HG03439 (cell line): ENCODE results near the gene VCL.
"Not testable (repeated sequence)": the region's sequence is repeated elsewhere in the genome, so short reads cannot be mapped to it uniquely, and the experiment has no call there.

Experiments used
- ATAC-seq: cut with Tn5 transposase; IDR thresholded peaks from one replicate; pipeline ENCODE4 v1.9.1; 2021; ENCODE audit warnings: mild to moderate bottlenecking, moderate library complexity; ENCODE audit not compliant: unreplicated experiment

The VCL gene

DNA sequence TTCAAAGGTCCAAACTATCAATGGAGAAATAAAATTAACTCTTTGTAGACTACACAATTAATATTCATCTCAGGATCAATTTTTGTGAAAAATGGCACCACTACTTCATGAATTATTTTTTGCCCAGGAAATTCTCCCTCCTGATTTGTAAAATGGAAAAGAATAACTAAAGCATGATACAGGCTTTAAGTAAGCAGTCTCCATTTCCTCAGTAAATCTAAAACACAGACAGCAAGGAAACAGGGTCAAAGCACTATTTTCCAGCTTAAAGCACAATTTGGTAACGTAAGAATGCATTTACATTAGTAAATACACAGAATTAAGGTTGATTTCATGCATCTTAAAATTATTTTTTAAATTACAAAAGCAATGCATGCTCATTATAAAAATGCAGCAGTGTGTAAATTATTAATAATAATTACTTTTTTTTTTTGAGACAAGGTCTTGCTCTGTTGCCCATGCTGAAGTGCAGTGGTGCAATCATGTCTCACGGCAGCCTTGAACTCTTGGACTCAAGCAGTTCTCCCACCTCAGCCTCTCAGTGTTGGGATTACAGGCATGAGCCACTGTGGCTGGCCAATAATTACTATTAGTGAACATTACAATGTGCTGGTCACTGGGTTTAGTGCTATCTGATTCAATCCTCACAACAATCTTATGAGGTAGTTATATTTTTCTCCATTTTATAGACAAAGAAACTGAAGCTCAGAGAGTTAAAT is 26.1 kb upstream of the VCL start:
- ATAC-seq: no peak

DNA sequence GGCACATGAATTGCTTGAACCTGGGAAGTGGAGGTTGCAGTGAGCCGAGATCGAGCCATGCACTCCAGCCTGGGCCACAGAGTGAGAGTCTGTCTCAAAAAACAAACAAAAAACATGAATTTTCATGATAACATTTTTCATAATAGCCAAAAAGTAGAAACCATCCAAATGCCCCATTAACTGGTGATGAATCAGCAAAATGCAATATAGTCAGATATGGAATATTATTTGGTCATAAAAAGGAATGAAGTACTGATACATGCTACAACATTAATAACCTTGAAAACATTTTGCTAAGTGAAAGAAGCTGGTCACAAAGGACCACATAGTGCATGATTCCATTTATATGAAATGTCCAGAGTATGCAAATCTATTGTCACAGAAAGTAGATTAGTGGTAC is 24.5 kb upstream of the VCL start:
- ATAC-seq: no peak

- ATAC-seq: no peak
These were observed 23.5 kb upstream of the VCL start for GRCh38 chr10:73974309-73974946.

- no peak for ATAC-seq
These were observed 22.5 kb upstream of the VCL start for GRCh38 chr10:73975388-73975787.

DNA sequence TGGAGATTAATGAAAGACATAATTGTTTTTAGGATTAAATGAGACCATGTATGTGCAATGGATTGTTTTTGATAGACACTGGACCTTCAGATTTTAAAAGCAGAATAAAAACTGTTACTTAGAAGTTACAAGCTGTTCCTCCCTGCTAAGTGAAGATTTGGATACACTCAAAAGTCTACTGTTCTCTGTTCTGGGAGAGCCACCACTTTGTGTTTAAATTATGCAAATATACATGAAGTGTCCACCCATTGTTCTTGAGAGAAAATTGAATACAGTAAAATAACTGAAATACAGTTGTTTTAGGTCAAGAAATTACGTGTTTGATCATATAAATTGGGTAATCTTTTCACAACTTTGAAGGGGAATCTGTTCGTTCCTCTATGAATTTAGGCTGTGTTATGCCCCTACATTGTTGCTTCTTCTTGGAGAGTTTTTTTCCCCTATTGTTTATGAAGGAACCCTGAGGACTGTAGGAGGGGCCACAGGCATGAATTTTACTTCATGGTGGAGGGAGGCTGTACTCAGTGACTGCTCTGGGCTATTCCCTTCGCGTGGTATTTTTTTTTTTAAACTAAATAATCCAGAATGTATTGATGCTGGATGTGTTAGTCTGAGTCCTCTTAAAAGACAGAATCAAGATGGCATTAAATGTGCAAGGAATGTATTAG is 18.6 kb upstream of the VCL start:
- no peak for ATAC-seq

DNA sequence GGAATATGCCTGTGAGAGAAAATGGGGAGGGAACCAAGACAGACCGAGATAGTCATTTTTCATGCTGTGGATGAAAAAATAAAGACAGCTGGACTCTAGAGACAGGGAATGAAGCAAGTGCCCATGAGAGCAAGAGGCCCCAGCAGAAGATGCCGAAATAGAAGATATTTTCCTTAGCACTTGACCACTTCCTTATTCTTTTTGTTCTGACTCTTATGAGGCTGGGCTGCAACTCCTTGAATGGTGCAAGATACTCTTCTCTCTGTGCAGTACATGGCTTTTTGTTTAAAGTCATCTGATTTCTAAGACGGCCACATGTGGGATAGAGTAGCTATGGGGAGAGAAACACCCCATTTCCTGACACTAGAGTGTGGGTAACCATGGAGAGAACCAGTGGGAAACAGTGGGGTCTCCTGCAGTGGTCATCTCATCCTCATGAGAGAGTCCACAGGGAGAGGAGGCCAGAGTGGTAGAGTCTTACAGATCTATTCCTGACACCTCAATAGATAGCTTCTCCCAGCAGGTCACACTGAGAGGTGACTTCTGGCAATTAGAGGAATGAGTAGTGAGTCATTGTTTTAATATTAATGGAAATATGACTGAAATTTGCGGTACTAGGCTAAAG is 18.0 kb upstream of the VCL start:
- no peak for ATAC-seq

DNA sequence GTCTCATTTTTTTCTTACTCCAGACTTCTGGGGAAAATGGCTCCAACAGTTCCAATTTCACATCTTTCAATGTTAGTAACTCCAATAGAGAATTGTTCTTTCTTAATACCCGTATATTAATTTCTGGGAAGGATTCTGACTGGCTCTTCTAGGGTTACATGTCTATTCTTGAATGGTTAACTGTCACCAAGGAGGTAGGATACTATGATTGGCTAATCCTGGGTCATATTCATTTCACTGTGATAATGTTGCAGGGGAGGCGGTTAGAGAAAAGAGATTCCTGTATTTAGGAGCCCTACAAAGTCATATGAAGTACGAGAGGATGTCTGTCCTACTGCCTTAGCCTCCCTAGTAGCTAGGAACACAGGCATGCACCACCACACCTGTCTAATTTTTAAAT is 16.1 kb upstream of the VCL start:
- no peak for ATAC-seq

GRCh38 chr10:73983096-73984047 is 14.5 kb upstream of the VCL start:
- ATAC-seq: no peak

DNA sequence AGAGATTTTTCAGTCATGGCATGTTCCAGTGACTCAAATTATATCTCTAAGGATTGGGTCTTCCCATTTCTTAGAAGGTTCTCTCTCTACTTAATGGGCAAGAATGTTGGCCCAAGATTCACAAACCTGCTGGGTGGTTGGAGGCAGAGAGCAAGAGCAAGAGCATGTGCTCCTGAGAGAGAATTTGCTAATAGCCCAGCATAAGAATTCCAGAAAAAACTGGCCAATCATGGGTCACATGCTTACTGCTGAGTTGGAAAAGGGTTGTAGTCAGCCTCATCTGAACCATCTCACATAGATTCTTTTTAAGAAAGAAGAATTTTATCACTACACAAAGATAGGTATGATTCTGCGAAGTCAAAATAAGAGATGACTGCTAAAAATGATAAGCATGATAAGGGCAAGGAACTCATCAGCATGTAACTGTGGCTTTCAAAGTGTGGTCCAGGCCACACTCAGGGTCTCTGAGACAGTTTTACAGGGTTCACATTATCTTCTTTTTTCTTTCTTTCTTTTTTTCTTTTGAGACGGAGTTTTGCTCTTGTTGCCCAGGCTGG is 8.2 kb upstream of the VCL start:
- ATAC-seq: no peak

DNA sequence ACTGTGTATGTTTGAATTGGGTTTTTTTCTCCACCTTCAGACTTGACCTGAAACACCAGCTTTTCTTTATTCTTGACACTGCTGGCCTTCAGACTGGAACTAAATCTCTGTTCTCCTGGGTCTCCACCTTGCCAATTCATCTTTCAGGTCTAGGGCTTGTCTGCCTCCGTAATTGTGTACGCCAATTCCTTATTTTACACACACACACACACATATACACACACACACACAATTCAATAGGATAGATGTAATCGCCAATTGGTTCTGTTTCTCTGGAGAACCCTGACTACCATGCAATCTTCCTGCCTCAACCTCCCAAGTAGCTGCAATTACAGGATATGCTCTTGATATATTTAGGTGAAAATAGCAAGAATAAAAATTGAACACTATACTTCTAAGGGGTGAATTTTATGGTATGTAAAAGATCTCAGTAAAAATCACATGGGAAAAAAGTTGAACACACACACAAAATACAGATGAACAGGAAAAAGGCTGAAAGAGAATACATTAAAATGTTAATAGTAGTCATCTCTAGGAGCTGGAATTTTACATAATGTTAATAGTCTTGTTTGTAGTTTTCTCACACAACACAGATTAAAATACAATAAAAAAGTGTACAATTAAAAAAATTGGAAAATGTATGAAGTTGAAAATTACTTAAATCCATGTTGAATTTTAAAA is 6.6 kb upstream of the VCL start:
- ATAC-seq: no peak

- no peak for ATAC-seq
These were observed 6.1 kb upstream of the VCL start for GRCh38 chr10:73991884-73992245.

DNA sequence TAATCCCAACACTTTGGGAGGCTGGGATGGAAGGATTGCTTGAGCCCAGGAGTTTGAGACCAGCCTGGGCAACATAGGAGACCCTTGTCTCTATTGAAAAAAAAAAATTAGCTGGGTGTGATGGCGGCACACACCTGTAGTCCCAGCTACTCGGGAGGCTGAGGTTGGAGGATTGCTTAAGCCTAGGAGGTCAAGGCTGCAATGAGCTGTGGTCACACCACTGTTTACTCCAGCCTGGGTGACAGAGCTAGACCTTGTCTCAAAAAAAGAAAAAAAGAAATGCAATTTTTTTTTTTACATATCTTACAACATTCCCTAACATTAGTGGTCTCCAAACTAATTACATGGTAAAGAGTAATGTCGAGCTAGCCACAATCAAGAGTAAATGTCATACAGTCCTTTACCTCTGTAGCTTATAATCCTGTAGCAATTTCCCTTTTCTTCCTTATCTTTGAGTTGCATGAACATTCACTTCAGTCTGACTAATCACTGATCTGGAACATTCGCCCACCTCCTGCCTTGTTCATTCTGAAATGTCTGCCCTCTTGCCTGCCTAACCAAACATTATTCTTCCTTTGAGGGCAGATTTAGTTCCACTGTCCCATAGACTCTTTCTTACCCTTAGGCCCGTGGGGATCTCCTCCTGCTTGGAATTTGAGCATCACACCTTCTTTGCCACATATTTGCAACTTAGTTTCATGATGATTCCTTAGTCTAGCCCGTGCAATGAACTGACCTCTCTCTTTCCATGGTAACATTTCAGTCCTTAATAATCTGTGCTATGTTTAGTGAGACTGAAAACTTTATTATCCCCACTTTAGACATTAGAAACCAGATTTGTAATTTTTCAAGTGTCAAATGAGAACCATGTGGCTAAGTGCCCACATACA is 4.8 kb upstream of the VCL start:
- no peak for ATAC-seq

GRCh38 chr10:73995035-73995358 is 2.9 kb upstream of the VCL start:
- no peak for ATAC-seq

- ATAC-seq: peak; percentile 68
These were observed 492 bp upstream of the VCL start for GRCh38 chr10:73997461-73997786.

DNA sequence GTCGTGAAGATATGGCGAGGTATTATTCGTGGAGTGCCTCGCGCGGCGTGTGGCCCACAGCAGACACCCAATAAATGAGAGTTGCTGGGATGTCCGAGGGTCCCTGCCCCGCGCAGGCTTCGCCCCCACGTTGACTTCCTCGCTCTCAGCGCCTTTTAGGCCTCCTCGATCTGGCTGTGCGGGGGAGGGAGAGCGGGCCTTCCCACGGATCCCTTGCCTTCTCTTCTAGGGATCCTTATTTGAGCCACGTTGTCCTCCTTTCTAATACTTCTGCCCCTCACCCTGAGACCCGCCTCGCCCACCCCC is 660 bp downstream of the VCL start:
- no peak for ATAC-seq

GRCh38 chr10:73998929-73999691 is 1.2 kb downstream of the VCL start:
- ATAC-seq: no peak

- ATAC-seq: no peak
These were observed 1.8 kb downstream of the VCL start for GRCh38 chr10:73999703-74000102.

DNA sequence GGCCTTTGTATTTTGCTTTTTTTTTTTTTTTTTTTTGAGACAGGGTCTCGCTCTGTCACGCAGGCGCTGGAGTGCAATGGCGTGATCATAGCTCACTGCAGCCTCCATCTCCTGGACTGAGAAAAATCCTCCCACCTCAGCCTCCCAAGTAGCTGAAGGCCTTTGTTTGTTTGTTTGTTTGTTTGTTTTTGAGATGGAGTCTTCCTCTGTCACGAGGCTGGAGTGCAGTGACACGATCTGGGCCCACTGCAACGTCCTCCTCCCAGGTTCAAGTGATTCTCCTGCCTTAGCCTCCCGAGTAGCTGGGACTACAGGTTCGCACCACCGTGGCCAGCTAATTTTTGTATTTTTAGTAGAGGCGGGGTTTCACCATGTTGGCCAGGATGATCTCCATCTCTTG is 2.3 kb downstream of the VCL start:
- ATAC-seq: not testable (repeated sequence)
